Hippocampal formation (tissue), 2 donors: Measurements from ENCODE around the gene WDR27.
"Not testable (repeated sequence)": the region's sequence is repeated elsewhere in the genome, so short reads cannot be mapped to it uniquely, and the experiment has no call there.

Experiments used
- DNase-seq, 2 donors: peaks; one replicate each; lab custom pipeline; 2025; lab: John Stamatoyannopoulos, UW

WDR27 gene

GRCh38 chr6:169521825-169522224 is 180.0 kb downstream of the WDR27 start:
- no peak for DNase-seq

GRCh38 chr6:169520104-169520503 is 181.7 kb downstream of the WDR27 start:
- DNase-seq: no peak

GRCh38 chr6:169518451-169518850 is 183.4 kb downstream of the WDR27 start:
- no peak for DNase-seq

GRCh38 chr6:169513478-169514193 is 188.2 kb downstream of the WDR27 start:
- no peak for DNase-seq

- not testable (repeated sequence) for DNase-seq
These were observed 190.0 kb downstream of the WDR27 start for GRCh38 chr6:169511785-169512184.

GRCh38 chr6:169510871-169511270 is 191.0 kb downstream of the WDR27 start:
- DNase-seq: no peak

GRCh38 chr6:169508452-169508851 is 193.4 kb downstream of the WDR27 start:
- DNase-seq: no peak

- DNase-seq: no peak
These were observed 198.2 kb downstream of the WDR27 start for GRCh38 chr6:169503422-169504152.

GRCh38 chr6:169502445-169502844 is 199.4 kb downstream of the WDR27 start:
- no peak for DNase-seq

GRCh38 chr6:169501777-169502313 is 200.0 kb downstream of the WDR27 start:
- no peak for DNase-seq

GRCh38 chr6:169501128-169501527 is 200.7 kb downstream of the WDR27 start:
- DNase-seq: peak in 1 of 2 donors; percentile 6

- DNase-seq: no peak
These were observed 201.1 kb downstream of the WDR27 start for GRCh38 chr6:169500688-169501087.

GRCh38 chr6:169499848-169500247 is 202.0 kb downstream of the WDR27 start:
- peak in 1 of 2 donors; percentile 3 for DNase-seq

- DNase-seq: peak in 1 of 2 donors; percentile 16
These were observed 202.8 kb downstream of the WDR27 start for GRCh38 chr6:169498916-169499513.

- DNase-seq: no peak
These were observed 206.2 kb downstream of the WDR27 start for GRCh38 chr6:169495601-169496000.

GRCh38 chr6:169494038-169494437 is 207.8 kb downstream of the WDR27 start:
- DNase-seq: no peak

- no peak for DNase-seq
These were observed 210.3 kb downstream of the WDR27 start for GRCh38 chr6:169491482-169491881.

GRCh38 chr6:169490830-169491229 is 211.0 kb downstream of the WDR27 start:
- no peak for DNase-seq

GRCh38 chr6:169490246-169490641 is 211.6 kb downstream of the WDR27 start:
- no peak for DNase-seq

GRCh38 chr6:169489563-169490245 is 212.1 kb downstream of the WDR27 start:
- no peak for DNase-seq

- peak in 1 of 2 donors; percentile 17 for DNase-seq
These were observed 214.0 kb downstream of the WDR27 start for GRCh38 chr6:169487579-169488436.
